HG03280 (cell line): ENCODE results near the gene TULP1.

Experiments used
- ATAC-seq: cut with Tn5 transposase; IDR thresholded peaks from one replicate; pipeline ENCODE4 v1.9.1; 2021; ENCODE audit warnings: mild to moderate bottlenecking, moderate library complexity; ENCODE audit not compliant: unreplicated experiment

TULP1 gene

DNA sequence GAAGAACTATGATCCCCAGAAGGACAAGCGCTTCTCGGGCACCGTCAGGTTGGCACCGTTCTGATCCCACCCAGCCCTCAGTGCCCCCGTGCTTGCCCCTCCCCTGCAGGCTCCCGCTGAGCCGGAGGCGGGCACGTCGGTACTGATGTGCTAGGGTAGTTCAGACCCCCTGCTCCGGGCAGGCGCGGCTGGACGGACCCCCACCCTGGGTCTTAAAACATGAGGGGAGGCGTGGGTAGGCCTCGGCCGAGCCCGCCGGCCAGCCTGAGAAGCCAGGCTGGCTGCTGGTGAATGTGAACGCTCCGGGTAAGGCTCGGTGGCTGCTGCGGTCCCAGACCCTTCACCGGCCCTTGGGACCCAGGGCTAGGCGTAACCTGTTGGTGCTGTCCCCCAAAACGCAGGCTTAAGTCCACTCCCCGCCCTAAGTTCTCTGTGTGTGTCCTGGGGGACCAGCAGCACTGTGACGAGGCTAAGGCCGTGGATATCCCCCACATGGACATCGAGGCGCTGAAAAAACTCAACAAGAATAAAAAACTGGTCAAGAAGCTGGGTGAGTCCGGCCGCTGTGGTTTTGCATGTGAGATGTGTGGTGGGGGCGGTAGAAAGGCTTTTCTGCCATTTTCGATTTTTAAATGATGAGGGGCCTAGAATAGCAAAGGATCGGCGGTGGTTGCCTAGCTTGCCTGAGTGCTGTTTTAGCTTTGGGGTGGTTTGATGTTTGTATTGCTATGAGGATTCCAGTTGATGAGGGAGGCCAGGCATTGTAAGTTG, 43.5 kb downstream of the TULP1 start:
- ATAC-seq, result peak; percentile 3

DNA sequence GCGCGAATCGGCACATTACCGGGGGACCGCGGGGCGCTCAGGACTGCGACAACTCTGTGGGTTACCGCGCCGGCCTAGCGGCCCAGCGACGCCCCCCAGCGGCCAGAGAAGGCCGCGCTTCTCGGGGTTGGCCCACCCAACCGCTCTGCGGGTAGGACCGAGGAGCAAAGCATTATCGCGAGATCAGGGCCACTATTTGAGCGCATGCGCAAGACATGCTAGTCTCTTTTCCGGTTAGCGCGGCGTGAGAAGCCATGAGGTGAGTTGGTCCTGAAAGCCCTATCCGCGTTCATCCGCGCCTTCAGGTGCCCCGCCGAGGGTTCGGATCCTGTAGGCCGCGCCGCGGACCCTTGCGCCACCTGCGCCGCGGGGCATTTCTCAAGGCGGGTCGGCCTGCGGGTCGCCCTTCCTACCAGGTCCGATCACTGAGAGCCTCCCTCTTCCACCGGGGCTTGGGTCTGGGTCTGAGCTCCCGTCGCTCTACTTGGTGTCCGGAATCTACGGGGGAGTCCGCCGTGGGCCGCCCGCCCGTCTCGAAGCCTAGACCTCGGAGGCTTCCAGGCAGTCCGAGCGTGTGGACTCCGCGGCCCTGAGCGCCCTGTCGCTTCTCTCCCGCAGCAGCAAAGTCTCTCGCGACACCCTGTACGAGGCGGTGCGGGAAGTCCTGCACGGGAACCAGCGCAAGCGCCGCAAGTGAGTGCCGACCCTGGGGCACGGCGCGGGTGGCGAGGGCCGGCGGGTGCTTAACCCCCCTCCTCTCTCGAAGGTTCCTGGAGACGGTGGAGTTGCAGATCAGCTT, 44.3 kb downstream of the TULP1 start, which contains the start of gene RPL10A:
RPL10A (plus strand) TSS at position 221 of the 799 bp plus-strand sequence; CDS start at position 255, 34 bp downstream.
- ATAC-seq, result peak; percentile 88

DNA sequence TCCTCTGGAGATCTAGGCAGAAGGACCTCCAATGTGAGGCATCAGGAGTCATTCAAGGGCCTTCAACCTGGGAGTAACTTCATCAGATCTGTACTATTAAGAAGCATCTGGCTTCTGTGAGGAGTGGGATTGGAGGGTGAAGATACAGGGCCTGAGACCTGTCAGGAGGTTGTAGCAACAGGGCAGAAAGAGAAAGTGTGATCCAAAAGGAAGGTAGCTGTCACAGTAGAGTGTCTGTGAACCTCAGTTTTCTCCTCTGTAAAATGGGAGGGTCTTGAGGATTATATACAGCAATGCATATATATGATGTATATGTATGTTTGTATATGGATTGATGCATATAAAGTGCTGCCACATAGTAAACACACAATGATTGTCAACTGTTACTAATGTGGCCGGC, 47.0 kb downstream of the TULP1 start:
- no peak for ATAC-seq

DNA sequence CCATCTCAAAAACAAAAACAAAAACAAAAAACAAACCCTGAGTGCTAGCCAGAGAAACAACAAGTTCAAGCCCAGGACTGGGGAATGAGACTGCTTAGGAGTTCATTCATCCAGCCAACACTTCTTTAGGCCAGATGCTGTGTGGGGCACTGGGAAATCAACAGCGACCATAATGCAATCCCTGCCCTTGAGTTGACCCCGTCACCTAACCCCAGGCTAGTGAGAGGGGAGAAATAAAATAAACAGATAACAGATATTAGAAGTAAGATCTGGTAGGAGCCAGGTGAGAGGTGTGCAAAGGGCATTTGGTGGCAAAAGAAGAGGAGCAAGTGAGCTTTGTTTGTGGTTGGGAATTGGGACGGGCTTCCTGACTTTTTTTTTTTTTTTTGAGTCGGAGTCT, 49.4 kb downstream of the TULP1 start:
- ATAC-seq, result no peak

DNA sequence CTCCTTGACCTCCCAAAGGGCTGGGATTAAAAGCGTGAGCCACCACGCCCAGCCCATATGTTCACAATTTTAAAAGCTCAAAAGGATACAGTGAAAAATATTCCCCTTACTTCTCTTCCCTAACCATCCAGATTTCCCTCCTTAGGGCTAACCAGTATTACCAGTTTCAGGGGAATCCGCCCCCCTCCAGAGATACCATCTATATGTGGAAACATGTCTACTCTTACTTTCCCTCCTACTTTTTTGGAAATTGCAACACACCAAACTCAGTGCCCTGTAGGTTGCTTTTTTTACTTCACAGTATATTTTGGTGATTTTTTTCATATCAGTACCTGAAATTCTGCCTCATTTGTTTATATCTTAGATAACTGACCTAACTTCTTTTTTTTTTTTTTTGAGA, 51.4 kb downstream of the TULP1 start:
- no peak for ATAC-seq

DNA sequence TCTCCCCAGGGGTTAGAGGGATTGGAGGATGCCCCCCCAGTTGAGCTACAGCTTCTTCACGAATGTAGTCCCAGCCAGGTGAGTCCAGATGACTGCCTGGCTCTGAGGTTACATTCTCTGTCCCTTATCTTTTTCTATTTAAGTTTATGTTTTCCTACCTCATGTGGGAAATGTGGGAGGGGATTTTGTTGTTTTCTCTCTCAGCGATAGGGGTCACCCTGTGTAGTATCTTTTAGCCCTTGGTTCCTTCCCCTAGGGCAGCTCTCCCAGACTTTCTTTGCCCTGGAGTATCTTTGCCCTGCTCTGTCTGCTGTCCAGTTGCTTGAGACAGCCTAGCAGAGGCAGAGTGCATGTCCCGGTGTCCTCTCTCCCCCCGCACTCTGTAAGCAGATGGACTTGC, 54.8 kb downstream of the TULP1 start:
- no peak for ATAC-seq

DNA sequence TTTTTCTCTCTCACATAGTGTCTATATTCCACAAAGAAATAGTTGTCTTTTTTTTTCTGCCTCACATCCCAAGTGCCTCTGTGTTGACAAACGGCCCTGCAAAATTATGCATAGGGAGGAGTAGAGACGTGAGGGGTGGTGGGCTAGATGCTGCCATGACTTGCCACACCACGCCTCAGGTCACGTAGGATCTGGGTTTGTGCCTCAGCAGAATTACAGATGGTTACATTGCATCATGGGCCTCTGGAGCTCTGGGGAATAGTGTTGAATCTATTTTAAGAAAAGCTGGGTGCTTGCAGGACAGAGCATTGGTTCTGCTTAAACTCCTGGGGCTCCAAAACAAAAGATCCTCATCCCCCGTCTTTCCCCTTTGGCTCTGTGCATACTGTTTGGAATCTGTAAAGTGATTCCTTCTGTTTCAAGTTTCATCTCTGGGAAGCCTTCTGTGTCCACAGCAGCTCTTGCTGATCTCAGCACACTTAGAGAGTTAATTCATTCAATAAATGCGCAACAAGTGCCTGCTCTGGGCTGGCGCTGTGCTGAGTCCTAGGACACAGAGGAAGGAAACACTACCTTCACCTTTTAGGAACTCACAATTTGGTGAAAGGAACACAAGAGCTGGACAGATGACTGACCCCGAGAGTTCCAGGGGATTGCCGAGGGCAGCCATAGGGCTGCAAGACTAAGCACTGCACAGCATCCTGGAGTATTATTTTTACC, 58.1 kb downstream of the TULP1 start:
- ATAC-seq, result no peak

DNA sequence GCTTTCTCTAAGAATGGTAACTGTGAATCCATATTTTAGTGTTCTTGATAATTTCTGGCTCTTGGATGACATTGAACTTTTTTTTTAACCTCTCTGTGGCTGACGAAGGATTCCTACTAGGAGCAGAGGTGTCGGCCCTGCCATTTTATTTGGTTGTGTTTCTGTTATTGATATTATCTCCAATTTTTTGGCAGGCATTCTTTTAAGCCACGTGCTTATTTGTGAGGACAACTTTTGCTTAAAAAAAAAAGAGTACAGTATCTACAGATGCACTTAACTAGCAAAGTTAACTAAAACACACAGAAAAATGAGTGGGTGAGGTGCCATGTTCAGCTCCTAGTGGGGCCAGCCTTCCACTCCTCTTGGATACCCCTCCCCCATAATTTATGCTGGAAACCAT, 59.5 kb downstream of the TULP1 start:
- ATAC-seq, result no peak

DNA sequence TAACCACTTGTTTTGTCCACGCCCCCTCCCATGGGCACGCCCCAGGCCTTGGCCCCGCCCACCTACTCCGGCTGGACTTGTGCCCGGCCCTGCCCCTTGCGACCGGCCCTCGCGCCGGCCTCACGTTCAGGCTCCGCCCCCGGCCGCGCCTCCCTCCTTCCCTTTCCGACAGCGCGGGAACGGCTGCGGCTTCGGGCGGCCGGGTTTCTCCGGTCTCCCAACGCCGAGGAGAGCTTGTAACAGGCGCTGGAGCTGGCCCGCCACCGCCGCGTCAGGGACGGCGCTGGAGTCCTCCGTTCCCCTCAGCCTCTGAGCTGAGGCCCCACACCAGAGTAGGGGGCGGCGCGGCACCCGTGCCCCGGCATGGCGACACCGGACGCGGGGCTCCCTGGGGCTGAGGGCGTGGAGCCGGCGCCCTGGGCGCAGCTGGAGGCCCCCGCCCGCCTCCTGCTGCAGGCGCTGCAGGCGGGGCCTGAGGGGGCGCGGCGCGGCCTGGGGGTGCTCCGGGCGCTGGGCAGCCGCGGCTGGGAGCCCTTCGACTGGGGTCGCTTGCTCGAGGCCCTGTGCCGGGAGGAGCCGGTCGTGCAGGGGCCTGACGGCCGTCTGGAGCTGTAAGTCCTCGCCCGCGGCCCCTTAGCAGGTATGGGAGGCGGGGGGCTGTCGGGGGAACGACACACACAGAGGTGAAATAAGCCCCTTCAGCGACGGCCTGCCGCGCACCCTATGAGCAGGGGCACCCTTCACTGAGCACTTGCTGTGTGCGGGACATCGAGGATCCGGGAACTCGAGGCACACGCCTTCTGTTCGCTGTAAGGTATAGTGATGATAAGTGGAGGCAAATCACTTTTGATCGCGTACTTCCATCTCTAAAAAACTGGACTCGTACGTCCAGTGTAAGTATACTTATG, 60.3 kb downstream of the TULP1 start, which contains the start of gene FANCE:
FANCE (plus strand) TSS at position 156 of the 908 bp plus-strand sequence; CDS start at position 364, 208 bp downstream.
- peak; percentile 93 for ATAC-seq

DNA sequence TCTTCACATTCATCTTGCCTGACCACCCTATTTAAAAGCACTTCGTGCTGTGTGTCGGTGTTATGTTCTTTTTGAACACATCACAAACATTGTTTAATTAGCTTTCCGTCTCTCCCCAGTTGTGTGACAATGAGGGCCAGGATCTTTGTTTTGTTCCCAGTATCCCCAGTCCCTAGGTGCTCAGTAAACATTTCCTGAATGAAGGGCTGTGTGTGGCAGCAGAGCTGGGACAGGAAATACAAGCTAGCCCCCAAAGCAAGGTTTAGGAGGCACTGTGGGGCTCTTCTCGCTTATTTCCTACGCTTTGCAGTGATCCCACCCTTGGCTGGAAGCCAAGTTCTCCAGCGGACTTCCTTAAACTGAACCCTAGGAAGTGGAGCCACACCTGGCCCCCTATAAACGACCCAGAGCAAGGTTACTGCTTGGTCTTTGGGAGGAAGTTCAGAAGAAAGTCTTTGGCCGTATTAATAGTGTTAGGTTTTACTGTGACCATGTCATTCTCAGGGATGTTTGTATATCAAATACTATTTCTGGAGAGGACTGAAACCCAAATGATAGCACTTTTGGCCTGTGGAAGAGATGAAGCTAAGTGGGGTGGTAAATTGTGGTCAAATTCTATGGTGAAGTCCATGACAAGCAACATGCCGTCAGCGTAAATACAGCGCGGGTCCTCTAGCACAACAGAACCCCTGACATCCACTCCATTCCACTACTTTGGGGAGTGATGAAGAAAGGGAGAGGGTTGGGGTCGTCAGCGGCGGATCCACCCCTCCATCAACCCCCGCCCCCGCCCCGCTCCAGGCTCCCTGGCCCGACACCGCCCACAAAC, 61.1 kb downstream of the TULP1 start:
- ATAC-seq, result no peak

DNA sequence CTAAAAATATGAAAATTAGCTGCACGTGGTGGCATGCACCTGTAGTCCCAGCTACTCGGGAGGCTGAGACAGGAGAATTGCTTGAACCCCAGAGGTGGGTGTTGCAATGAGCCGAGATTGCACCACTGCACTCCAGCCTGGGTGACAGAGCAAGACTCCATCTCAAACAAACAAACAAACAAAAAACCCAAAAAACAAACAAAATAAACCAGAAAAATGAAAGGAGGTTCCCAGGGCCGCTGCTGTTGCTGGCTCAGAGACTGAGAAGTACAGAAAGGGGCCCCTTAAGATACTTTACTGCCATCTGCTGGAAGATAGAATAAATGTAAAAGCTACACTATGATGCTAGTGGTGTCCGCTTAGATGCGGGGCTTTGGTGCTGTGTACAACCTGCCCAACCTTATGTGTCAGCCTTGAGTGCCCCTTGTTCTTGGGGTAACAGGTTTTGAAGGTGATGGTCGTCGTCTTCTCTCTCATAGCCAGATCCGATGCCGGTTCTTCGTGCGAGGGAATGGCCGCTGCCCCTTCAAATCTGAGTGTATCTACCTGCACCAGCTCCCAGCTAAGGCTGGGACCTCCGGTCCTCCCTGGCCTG, 63.3 kb downstream of the TULP1 start:
- no peak for ATAC-seq

DNA sequence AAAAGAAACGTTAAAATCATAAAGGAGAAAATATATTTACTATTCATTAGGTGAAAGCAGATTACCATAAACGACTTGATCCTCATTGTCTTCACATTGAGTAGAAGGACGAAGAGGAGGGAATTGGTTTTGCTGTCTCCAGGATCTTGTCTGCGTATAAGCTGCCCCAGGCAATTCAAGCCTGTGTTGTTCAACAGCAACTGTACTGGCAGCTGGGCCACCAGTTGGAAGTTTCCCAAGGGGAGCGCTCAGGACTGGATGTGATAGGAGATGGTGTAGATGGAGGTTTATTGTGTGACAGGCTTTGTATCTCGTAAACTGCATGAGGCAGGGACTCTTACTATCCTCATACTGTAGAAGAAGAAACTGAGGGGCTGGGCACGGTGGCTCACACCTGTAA, 64.5 kb downstream of the TULP1 start:
- no peak for ATAC-seq
